GM12801 (cell line): Measurements from ENCODE around the gene CTNNBL1.

Source experiments
- TF ChIP-seq, protein P1 (sequence below): IDR thresholded peaks from one replicate; pipeline ENCODE4 v1.5.1; 2011; ENCODE audit warnings: control low read depth; ENCODE audit not compliant: insufficient read length; ENCODE audit errors: extremely low read depth

CTNNBL1 gene

DNA sequence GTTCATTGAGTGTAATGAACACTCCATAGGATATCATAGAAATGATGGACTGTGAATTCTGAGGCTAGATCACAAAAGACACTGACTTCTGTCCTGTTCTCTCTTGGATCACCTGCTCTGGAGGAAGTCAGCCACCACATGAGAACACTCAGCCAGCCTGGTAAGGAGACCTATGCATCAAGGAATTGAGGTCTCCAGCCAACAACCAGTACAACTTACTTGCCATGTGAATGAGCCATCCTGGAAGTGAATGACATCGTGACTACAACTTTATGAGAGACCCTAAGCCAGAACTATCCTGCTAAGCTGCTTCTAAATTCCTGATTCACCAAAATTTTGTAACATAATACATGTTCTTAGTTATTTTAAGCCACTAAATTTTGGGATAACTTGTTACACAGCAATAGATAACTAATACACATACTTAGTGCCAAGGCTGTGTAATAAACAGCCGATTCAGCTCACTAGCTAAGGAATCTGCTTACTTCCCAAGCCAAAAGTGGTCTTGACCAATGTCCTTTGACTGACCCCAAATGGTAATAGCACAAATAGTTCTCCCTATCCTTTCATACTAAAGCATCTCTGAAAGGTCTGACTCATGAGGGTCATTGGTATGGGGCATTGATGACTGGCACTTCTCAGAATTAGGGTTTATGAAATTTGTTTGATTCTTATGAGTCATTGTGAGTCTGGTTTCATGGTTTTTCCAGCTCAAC, 6.9 kb upstream of the CTNNBL1 start:
- TF ChIP-seq, protein P1, sequence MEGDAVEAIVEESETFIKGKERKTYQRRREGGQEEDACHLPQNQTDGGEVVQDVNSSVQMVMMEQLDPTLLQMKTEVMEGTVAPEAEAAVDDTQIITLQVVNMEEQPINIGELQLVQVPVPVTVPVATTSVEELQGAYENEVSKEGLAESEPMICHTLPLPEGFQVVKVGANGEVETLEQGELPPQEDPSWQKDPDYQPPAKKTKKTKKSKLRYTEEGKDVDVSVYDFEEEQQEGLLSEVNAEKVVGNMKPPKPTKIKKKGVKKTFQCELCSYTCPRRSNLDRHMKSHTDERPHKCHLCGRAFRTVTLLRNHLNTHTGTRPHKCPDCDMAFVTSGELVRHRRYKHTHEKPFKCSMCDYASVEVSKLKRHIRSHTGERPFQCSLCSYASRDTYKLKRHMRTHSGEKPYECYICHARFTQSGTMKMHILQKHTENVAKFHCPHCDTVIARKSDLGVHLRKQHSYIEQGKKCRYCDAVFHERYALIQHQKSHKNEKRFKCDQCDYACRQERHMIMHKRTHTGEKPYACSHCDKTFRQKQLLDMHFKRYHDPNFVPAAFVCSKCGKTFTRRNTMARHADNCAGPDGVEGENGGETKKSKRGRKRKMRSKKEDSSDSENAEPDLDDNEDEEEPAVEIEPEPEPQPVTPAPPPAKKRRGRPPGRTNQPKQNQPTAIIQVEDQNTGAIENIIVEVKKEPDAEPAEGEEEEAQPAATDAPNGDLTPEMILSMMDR, result no peak

DNA sequence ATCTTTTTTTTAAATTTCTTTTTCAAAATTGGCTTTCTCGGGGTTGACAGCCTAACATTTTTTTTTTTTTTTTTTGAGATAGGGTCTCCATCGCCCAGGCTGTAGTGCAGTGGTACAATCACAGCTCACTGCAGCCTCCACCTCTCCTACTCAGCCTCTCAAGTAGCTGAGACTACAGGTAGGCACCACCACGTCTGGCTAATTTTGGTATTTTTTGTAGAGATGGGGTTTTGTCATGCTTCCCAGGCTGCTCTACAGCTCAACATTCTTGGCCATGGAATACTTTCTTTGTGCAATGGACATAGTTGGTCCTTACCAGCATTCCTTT, 6.4 kb upstream of the CTNNBL1 start:
- TF ChIP-seq, protein P1, result no peak

DNA sequence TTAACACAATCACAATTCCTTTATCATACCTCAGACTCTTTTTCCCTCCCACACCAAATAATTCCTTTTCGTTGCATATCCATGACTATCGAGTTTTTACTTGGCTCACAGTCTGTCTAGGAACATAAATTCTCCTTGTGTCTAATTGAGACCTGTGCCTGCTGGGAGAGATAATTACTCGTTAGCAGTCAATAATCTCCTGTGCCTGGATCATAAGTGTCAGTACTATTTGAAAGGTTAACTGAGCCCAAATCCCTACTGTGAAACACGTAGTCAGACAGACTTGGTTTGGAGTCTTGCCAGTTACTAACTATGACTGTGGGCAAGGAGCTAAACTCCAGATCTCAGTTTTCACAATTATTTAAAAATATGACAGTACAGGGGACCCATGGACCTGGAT, 5.7 kb upstream of the CTNNBL1 start:
- TF ChIP-seq, protein P1, result no peak

DNA sequence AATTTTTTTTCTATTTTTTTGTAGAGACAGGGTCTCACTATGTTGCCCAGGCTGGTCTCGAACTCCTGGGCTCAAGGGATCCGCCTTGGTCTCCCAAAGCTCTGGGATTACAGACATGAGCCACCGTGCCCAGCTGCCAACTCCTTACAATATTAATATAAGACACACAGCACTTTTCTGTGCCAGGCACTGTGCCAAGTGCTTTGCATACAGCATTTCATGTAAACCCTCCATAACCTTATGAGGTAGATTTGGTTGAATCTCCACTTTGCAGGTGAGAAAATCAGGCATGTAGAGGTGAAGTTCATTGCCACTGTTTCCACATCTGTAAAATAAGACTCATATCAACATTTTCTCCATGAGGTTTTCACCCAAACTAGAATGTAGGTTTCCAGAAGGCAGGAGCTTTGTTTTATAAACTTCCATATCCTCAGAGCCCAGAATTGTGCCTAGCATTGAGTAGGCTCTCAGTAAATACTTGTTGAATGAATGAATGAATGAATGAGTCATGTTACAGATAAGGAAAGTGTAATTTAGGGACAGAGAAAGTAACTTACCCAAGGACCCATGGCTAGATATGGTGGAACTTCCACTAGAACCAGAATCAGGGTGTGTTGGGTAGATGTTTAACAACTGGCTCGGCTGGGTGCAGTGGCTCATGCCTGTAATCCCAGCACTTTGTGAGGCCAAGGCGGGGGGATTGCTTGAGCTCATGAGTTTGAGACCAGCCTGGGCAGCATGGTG, 3.0 kb upstream of the CTNNBL1 start:
- TF ChIP-seq, protein P1, result no peak

DNA sequence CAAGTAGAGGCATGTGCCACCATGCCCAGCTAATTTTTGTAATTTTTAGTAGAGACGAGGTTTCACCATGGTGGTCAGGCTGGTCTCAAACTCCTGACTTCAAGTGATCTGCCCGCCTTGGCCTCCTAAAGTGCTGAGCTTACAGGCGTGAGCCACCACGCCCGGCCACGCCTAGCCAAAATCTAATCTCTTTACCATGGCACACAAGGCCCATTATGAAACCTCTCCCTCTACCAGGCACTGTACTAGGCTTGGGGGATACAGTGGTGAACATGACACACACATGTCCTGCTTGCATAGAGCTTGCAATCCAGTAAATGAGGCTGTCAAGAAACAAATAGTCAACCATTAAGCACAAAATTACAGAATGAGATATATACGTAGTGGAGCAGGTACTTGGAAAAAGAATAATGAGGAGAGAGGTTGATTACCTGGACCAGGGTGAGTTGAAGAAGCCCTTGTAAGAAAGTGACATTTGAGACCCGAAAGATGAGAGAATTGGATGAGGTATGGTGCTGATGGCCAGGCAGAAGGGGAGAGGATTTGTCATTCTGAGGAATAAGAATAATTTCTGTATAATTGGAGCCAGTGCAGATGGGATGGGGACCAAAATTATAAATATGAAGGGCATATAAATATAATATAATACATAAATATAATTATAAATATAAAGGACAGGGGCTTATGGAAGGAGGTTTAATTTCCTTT, 1.2 kb upstream of the CTNNBL1 start:
- TF ChIP-seq, protein P1, result no peak

DNA sequence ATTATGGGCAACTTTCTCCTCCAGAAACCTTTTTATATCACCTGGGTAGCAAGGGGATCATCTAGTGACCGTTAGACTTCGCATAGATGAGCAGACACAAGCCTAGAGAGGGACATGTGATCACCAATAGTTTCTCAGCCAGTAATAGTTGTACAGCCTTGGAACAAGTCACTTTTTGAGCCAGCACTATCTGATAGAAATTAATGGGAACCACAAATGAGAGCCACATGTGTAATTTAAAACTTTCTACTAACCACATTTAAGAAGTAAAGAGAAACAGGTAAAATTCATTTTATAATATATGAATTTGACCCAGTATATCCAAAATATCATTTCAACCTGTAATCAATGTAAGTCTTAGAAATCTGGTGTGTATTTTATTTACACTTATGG, 592 bp upstream of the CTNNBL1 start:
- TF ChIP-seq, protein P1, result no peak

DNA sequence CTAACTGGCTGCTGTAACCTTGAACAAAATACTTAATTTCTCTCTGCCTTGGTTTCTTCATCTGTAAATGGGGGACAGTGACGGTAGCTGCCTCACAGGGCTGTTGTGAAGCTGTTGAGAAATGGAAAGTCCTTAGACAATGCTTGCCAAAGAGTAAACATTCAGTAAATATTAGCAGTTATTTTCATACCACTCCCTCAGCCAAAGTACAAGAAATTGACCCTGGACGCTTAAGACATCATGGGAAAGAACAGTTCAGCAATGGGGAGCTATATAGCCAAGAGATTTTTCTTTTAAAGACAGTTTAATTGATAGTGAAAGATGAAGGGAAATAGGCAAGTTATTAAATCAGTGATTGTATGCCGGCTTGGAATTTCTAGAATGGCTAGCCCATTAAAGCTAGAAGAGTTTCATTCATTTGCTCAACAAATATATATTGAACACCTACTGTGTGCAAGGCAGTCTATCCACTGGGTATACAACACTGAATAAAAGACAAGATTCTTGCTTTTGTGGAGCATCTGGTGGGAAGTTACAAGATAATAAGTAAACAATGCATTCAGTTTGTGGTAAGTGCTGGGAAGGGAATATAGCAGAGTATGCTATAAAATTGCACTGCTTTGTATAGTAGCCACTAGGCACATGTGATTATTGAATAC, 2.0 kb downstream of the CTNNBL1 start:
- TF ChIP-seq, protein P1, result no peak
